IMR-90 (cell line): Measurements from ENCODE around the gene MAEA.

Source experiments
- CTCF ChIP-seq: conservative IDR thresholded peaks from 2 replicates; pipeline ENCODE4 v1.5.1; 2012; ENCODE audit warnings: mild to moderate bottlenecking, low read depth, low read length, improper control_type of control experiment
- POLR2A ChIP-seq: IDR thresholded peaks from 2 replicates; pipeline ENCODE4 v1.6.1; 2012; ENCODE audit warnings: mild to moderate bottlenecking, low read depth, low read length

GRCh38 chr4:1334579-1334895 is 44.8 kb downstream of the MAEA start:
- TF ChIP-seq CTCF: no peak
- no peak for TF ChIP-seq POLR2A
